ENCODE results near the gene LGR5. TPM values are rescaled to one million over a fixed set of nuclear protein-coding genes. Genes with fewer than 3 reads are reported as not detected.
A peak's percentile ranks its signal among the peaks of the same experiment; 100 is the strongest.

LGR5 gene
- total and polyA plus RNA-seq, 2 of the 13 experiments (the other 11 are each of a cell fraction or from before 2014, with no cell fraction given), result 37.0 to 121 TPM

DNA sequence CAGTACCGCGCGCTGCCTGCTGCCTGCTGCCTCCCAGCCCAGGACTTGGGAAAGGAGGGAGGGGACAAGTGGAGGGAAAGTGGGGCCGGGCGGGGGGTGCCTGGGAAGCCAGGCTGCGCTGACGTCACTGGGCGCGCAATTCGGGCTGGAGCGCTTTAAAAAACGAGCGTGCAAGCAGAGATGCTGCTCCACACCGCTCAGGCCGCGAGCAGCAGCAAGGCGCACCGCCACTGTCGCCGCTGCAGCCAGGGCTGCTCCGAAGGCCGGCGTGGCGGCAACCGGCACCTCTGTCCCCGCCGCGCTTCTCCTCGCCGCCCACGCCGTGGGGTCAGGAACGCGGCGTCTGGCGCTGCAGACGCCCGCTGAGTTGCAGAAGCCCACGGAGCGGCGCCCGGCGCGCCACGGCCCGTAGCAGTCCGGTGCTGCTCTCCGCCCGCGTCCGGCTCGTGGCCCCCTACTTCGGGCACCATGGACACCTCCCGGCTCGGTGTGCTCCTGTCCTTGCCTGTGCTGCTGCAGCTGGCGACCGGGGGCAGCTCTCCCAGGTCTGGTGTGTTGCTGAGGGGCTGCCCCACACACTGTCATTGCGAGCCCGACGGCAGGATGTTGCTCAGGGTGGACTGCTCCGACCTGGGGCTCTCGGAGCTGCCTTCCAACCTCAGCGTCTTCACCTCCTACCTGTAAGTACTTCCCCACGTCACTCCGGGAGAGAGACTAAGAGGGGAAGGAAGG, at the start of gene LGR5 (continued):
- TF ChIP-seq, protein P1, sequence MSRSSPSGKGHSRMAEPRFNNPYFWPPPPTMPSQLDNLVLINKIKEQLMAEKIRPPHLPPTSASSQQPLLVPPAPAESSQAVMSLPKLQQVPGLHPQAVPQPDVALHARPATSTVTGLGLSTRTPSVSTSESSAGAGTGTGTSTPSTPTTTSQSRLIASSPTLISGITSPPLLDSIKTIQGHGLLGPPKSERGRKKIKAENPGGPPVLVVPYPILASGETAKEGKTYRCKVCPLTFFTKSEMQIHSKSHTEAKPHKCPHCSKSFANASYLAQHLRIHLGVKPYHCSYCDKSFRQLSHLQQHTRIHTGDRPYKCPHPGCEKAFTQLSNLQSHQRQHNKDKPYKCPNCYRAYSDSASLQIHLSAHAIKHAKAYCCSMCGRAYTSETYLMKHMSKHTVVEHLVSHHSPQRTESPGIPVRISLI (CRISPR knock-in tag; IDR thresholded peaks at IDR 0.05; ENCODE audit: borderline replicate concordance), result 0 out of 2 replicates have a peak, but pooled peaks have one; percentile 10
- peak; percentile 46; the same call in 1 of the 2 replicates for TF ChIP-seq IRF2 (CRISPR knock-in tag; IDR thresholded peaks at IDR 0.05)
- 0 out of 2 replicates have a peak, but pooled peaks have one; percentile 25 for TF ChIP-seq WIZ (CRISPR knock-in tag; IDR thresholded peaks at IDR 0.05)
- TF ChIP-seq, protein P2, sequence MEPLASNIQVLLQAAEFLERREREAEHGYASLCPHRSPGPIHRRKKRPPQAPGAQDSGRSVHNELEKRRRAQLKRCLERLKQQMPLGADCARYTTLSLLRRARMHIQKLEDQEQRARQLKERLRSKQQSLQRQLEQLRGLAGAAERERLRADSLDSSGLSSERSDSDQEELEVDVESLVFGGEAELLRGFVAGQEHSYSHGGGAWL (CRISPR knock-in tag; IDR thresholded peaks at IDR 0.05), result peak; percentile 66
- TF ChIP-seq ZNF367 (CRISPR knock-in tag; IDR thresholded peaks at IDR 0.05; ENCODE audit: borderline replicate concordance), result 0 out of 2 replicates have a peak, but pooled peaks have one; percentile 57
- TF ChIP-seq ZNF777 (CRISPR knock-in tag; IDR thresholded peaks at IDR 0.05), result peak; percentile 40; the same call in 1 of the 2 replicates
- TF ChIP-seq SRSF4 (IDR thresholded peaks at IDR 0.05; ENCODE audit: low read depth, low read length, poor library complexity, severe bottlenecking), result peak; percentile 18
- TF ChIP-seq ZNF468 (CRISPR knock-in tag; IDR thresholded peaks at IDR 0.05), result 0 out of 2 replicates have a peak, but pooled peaks have one; percentile 74
- no peak for TF ChIP-seq NR2F1 (CRISPR knock-in tag; IDR thresholded peaks at IDR 0.05)
- 0 out of 2 replicates have a peak, but pooled peaks have one; percentile 12 for TF ChIP-seq KDM6A (CRISPR knock-in tag; IDR thresholded peaks at IDR 0.05; ENCODE audit: low read depth)
- TF ChIP-seq ZNF205 (CRISPR knock-in tag; IDR thresholded peaks at IDR 0.05), result 0 out of 2 replicates have a peak, but pooled peaks have one; percentile 7
- TF ChIP-seq, protein P3, sequence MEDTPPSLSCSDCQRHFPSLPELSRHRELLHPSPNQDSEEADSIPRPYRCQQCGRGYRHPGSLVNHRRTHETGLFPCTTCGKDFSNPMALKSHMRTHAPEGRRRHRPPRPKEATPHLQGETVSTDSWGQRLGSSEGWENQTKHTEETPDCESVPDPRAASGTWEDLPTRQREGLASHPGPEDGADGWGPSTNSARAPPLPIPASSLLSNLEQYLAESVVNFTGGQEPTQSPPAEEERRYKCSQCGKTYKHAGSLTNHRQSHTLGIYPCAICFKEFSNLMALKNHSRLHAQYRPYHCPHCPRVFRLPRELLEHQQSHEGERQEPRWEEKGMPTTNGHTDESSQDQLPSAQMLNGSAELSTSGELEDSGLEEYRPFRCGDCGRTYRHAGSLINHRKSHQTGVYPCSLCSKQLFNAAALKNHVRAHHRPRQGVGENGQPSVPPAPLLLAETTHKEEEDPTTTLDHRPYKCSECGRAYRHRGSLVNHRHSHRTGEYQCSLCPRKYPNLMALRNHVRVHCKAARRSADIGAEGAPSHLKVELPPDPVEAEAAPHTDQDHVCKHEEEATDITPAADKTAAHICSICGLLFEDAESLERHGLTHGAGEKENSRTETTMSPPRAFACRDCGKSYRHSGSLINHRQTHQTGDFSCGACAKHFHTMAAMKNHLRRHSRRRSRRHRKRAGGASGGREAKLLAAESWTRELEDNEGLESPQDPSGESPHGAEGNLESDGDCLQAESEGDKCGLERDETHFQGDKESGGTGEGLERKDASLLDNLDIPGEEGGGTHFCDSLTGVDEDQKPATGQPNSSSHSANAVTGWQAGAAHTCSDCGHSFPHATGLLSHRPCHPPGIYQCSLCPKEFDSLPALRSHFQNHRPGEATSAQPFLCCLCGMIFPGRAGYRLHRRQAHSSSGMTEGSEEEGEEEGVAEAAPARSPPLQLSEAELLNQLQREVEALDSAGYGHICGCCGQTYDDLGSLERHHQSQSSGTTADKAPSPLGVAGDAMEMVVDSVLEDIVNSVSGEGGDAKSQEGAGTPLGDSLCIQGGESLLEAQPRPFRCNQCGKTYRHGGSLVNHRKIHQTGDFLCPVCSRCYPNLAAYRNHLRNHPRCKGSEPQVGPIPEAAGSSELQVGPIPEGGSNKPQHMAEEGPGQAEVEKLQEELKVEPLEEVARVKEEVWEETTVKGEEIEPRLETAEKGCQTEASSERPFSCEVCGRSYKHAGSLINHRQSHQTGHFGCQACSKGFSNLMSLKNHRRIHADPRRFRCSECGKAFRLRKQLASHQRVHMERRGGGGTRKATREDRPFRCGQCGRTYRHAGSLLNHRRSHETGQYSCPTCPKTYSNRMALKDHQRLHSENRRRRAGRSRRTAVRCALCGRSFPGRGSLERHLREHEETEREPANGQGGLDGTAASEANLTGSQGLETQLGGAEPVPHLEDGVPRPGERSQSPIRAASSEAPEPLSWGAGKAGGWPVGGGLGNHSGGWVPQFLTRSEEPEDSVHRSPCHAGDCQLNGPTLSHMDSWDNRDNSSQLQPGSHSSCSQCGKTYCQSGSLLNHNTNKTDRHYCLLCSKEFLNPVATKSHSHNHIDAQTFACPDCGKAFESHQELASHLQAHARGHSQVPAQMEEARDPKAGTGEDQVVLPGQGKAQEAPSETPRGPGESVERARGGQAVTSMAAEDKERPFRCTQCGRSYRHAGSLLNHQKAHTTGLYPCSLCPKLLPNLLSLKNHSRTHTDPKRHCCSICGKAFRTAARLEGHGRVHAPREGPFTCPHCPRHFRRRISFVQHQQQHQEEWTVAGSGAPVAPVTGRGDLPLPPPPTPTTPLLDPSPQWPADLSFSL (CRISPR knock-in tag; IDR thresholded peaks at IDR 0.05), result 0 out of 2 replicates have a peak, but pooled peaks have one; percentile 4
- TF ChIP-seq, protein P4, sequence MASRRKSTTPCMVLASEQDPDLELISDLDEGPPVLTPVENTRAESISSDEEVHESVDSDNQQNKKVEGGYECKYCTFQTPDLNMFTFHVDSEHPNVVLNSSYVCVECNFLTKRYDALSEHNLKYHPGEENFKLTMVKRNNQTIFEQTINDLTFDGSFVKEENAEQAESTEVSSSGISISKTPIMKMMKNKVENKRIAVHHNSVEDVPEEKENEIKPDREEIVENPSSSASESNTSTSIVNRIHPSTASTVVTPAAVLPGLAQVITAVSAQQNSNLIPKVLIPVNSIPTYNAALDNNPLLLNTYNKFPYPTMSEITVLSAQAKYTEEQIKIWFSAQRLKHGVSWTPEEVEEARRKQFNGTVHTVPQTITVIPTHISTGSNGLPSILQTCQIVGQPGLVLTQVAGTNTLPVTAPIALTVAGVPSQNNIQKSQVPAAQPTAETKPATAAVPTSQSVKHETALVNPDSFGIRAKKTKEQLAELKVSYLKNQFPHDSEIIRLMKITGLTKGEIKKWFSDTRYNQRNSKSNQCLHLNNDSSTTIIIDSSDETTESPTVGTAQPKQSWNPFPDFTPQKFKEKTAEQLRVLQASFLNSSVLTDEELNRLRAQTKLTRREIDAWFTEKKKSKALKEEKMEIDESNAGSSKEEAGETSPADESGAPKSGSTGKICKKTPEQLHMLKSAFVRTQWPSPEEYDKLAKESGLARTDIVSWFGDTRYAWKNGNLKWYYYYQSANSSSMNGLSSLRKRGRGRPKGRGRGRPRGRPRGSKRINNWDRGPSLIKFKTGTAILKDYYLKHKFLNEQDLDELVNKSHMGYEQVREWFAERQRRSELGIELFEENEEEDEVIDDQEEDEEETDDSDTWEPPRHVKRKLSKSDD (CRISPR knock-in tag; IDR thresholded peaks at IDR 0.05; ENCODE audit: low read depth), result peak; percentile 69; the same call in 1 of the 2 replicates
- TF ChIP-seq, protein P5, sequence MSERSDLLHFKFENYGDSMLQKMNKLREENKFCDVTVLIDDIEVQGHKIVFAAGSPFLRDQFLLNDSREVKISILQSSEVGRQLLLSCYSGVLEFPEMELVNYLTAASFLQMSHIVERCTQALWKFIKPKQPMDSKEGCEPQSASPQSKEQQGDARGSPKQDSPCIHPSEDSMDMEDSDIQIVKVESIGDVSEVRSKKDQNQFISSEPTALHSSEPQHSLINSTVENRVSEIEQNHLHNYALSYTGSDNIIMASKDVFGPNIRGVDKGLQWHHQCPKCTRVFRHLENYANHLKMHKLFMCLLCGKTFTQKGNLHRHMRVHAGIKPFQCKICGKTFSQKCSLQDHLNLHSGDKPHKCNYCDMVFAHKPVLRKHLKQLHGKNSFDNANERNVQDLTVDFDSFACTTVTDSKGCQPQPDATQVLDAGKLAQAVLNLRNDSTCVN (CRISPR knock-in tag; IDR thresholded peaks at IDR 0.05; ENCODE audit: borderline replicate concordance), result 0 out of 2 replicates have a peak, but pooled peaks have one; percentile 42
- peak; percentile 48 for TF ChIP-seq ZNF30 (CRISPR knock-in tag; IDR thresholded peaks at IDR 0.05)
